Ascending aorta (tissue), 2 donors: Measurements from ENCODE around the gene NREP. TPM values are rescaled to one million over a fixed set of nuclear protein-coding genes. Genes with fewer than 3 reads are reported as not detected.

Experiments used
- DNase-seq, 2 donors: peaks; one replicate each; pipeline ENCODE4 v3.0.0-alpha.2; 2019; ENCODE audit warnings: low spot score in 2 of 2
- H3K27ac ChIP-seq, 2 donors: fragments of 200-600 bp; sonication (generic); one replicate each; pipeline ENCODE4 v1.5.1; 2016 to 2017; ENCODE audit warnings: mild to moderate bottlenecking in 1 of 2
- H3K27me3 ChIP-seq: fragments of 200-600 bp; sonication (generic); one replicate; pipeline ENCODE4 v1.5.1; 2017
- H3K36me3 ChIP-seq, 2 donors: fragments of 200-600 bp; sonication (generic); one replicate each; pipeline ENCODE4 v1.5.1; 2016
- H3K4me1 ChIP-seq, 2 donors: fragments of 200-600 bp; sonication (generic); one replicate each; pipeline ENCODE4 v1.5.1; 2016 to 2017; ENCODE audit warnings: mild to moderate bottlenecking in 1 of 2
- H3K4me3 ChIP-seq, 2 donors: fragments of 200-600 bp; sonication (generic); one replicate each; pipeline ENCODE4 v1.5.1; 2016 to 2017; ENCODE audit warnings: mild to moderate bottlenecking in 1 of 2
- H3K9me3 ChIP-seq, 2 donors: fragments of 200-600 bp; sonication (generic); one replicate each; pipeline ENCODE4 v1.5.1; 2016
- intact Hi-C: fragments of 100-400 bp; cut with DNase I; formaldehyde crosslinking; loops from one replicate; pipeline ENCODE4 v1.15.1; 2023
- total RNA-seq: library from RNA; depleted of rRNA; stranded (reverse); fragments of >200 nt; gene quantifications from one replicate; pipeline ENCODE4 v1.1.0, GENCODE V29; 2016
- TF ChIP-seq, protein P1 (sequence below), 3 experiments: fragments of 200-600 bp in 2 of 3; fragments of 450-650 bp in 1 of 3; sonication (generic) in 2 of 3; IDR thresholded peaks; one replicate each; pipeline ENCODE4 v1.5.1; 2016 to 2019; ENCODE audit warnings: antibody characterized with exemption in 3 of 3, mild to moderate bottlenecking in 1 of 3, moderate library complexity in 1 of 3

NREP gene
- total RNA-seq, 1 donor from 2014 or later, result 15.3 TPM

- no peaks in the 10 kb centered on the region for H3K36me3 ChIP-seq
- H3K4me3 ChIP-seq, result no peak overlapping the region
- intact Hi-C loops, result no loop called here
- no peak for DNase-seq
- H3K27me3 ChIP-seq, result no peaks in the 10 kb centered on the region
- TF ChIP-seq, protein P1, sequence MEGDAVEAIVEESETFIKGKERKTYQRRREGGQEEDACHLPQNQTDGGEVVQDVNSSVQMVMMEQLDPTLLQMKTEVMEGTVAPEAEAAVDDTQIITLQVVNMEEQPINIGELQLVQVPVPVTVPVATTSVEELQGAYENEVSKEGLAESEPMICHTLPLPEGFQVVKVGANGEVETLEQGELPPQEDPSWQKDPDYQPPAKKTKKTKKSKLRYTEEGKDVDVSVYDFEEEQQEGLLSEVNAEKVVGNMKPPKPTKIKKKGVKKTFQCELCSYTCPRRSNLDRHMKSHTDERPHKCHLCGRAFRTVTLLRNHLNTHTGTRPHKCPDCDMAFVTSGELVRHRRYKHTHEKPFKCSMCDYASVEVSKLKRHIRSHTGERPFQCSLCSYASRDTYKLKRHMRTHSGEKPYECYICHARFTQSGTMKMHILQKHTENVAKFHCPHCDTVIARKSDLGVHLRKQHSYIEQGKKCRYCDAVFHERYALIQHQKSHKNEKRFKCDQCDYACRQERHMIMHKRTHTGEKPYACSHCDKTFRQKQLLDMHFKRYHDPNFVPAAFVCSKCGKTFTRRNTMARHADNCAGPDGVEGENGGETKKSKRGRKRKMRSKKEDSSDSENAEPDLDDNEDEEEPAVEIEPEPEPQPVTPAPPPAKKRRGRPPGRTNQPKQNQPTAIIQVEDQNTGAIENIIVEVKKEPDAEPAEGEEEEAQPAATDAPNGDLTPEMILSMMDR (IDR thresholded peaks at IDR 0.05), result no peak
- H3K9me3 ChIP-seq, result no peaks in the 10 kb centered on the region
- H3K4me1 ChIP-seq, result no peaks in the 10 kb centered on the region
- H3K27ac ChIP-seq, result no peak overlapping the region
Observed at GRCh38 chr5:111765613-111766571, 8.9 kb upstream of the NREP start.

DNA sequence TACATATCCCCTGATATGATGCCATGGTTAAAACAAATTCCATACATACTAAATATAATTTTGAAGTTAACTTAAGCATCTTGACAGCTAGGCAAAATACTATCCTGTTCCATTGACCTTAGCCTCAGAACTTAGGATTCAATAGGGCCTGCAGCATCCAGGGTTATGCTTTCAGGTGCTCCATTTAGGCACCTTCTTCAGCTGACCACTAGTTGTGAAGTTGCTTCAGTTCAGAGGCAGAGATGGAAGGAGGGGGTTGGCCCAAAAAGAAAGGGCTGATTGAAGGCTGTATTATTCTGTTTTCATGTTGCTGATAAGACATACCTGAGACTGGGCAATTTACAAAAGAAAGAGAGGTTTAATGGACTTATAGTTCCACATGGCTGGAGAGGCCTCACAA is 7.0 kb upstream of the NREP start:
- Histone ChIP-seq H3K27me3 (no peaks in the 10 kb centered on the region), H3K9me3 (no peaks in the 10 kb centered on the region), H3K4me1 (no peaks in the 10 kb centered on the region), H3K27ac (no peak overlapping the region), H3K36me3 (no peaks in the 10 kb centered on the region), H3K4me3 (no peak overlapping the region)
- intact Hi-C loops, result no loop called here
- TF ChIP-seq, protein P1 (IDR thresholded peaks at IDR 0.05), result no peak
- no peak for DNase-seq

- no peaks in the 10 kb centered on the region for H3K36me3 ChIP-seq
- no peaks in the 10 kb centered on the region for H3K4me1 ChIP-seq
- intact Hi-C loops, result no loop called here
- H3K27me3 ChIP-seq, result no peaks in the 10 kb centered on the region
- no peak for DNase-seq
- TF ChIP-seq, protein P1 (IDR thresholded peaks at IDR 0.05), result no peak
- H3K9me3 ChIP-seq, result no peaks in the 10 kb centered on the region
- H3K4me3 ChIP-seq, result no peak overlapping the region
- no peak overlapping the region for H3K27ac ChIP-seq
Observed at GRCh38 chr5:111762895-111763294, 5.9 kb upstream of the NREP start.

- Histone ChIP-seq H3K27ac (peak overlapping the region; percentile 59 to 76), H3K9me3 (no peaks in the 10 kb centered on the region), H3K4me1 (peaks cover 0 to 14% of the 10 kb centered on the region in 2 donors), H3K27me3 (no peaks in the 10 kb centered on the region), H3K36me3 (no peaks in the 10 kb centered on the region), H3K4me3 (peak overlapping the region; percentile 50 to 72)
- intact Hi-C loops, result loop anchor here (5.0 kb wide), 3 partner anchors 206 to 389 kb away; partner anchors contain the start of gene STARD4
- TF ChIP-seq, protein P1 (IDR thresholded peaks at IDR 0.05), result no peak
- no peak for DNase-seq
Observed at GRCh38 chr5:111758284-111758628, 1.3 kb upstream of the NREP start.

DNA sequence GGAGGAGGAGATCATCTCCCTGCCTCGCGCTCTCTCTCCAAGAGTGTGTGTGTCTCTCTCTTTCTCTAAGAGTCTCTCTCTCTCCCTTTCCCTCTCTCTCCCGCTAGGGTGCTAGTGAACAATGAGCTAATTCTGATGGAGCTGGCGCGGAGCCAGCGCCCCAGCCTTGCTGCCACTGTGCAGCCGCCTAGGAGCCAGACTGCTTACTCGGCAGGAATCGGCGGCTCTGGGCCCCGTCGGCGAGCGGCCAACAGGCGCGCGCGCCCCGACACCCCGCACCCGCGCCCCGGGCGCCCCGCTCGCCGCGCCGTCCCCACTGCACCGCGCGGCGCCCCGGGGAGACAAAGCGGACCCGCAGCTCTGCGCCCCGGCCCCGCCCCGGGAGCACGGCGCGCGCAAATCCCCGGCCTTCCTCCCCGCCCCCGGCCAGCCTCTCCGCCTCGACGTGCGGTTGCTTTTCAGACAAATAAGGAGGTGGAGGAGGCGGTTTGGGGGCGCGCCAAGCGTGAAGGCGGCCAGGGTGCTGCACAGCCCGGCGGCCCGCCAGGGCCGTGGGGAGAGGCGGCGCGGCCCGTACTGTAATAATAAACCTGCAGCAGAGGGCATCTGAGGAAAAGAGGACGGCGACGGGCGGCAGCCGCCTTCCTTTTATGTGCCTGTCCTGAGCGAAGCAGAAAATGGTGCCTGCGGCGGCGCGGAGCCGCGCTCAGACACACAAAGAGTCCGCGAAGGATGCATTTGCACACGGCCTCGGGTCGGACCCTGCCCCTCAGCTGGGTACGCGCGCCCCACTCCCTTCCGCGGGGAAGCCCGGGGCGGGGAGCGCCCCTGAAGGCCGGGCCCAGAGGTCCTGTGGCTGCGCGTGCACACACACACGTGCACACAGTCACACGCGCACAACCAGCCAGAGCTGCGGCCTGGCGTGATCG is 625 bp upstream of the NREP start:
- intact Hi-C loops, result loop anchor here (2.0 to 5.0 kb wide), 4 partner anchors 103 to 390 kb away; partner anchors contain the start of gene STARD4
- TF ChIP-seq, protein P1 (IDR thresholded peaks at IDR 0.05), result peak; percentile 28 to 46 (median 33)
- peak; percentile 73 to 95 for DNase-seq
- H3K27me3 ChIP-seq, result no peaks in the 10 kb centered on the region
- H3K36me3 ChIP-seq, result no peaks in the 10 kb centered on the region
- H3K9me3 ChIP-seq, result no peaks in the 10 kb centered on the region
- H3K4me3 ChIP-seq, result peak overlapping the region; percentile 50 to 72
- H3K27ac ChIP-seq, result peak overlapping the region; percentile 59 to 76
- H3K4me1 ChIP-seq, result peaks cover 0 to 14% of the 10 kb centered on the region in 2 donors
